Dermis blood vessel endothelial cell (primary cell): ENCODE measurements around the gene DNAJB14. TPM values are rescaled to one million over a fixed set of nuclear protein-coding genes. Genes with fewer than 3 reads are reported as not detected.
"Not testable (repeated sequence)": the region's sequence is repeated elsewhere in the genome, so short reads cannot be mapped to it uniquely, and the experiment has no call there.

Experiments
- DNase-seq: peaks from one replicate; pipeline ENCODE4 v3.0.0; 2010
- total RNA-seq: library from RNA; depleted of rRNA; stranded (reverse); fragments of >200 nt; gene quantifications from 2 replicates; pipeline ENCODE4 v1.2.3, GENCODE V29; 2014

Gene DNAJB14
- 59.3 and 79.0 TPM in 2 replicates for total RNA-seq

- DNase-seq: peak; percentile 81
Observed at GRCh38 chr4:99946356-99947189, at the start of gene DNAJB14. TSS of gene DNAJB14 (minus strand) at chr4:99946618. CDS start at chr4:99946571, 47 bp downstream.

- no peak for DNase-seq
Observed at GRCh38 chr4:99991741-99992140, 45.3 kb upstream of the DNAJB14 start.

- DNase-seq: no peak
Observed at GRCh38 chr4:99987681-99988080, 41.3 kb upstream of the DNAJB14 start.

GRCh38 chr4:99986792-99987191 is 40.4 kb upstream of the DNAJB14 start:
- no peak for DNase-seq

- DNase-seq: no peak
Observed at GRCh38 chr4:99983289-99983943, 37.0 kb upstream of the DNAJB14 start.

- DNase-seq: no peak
Observed at GRCh38 chr4:99979872-99980271, 33.5 kb upstream of the DNAJB14 start.

GRCh38 chr4:99971453-99972111 is 25.2 kb upstream of the DNAJB14 start:
- DNase-seq: no peak

- DNase-seq: no peak
Observed at GRCh38 chr4:99968330-99968729, 21.9 kb upstream of the DNAJB14 start.

- DNase-seq: no peak
Observed at GRCh38 chr4:99966692-99967091, 20.3 kb upstream of the DNAJB14 start.

- DNase-seq: no peak
Observed at GRCh38 chr4:99965674-99966350, 19.4 kb upstream of the DNAJB14 start.

GRCh38 chr4:99965173-99965572 is 18.8 kb upstream of the DNAJB14 start:
- no peak for DNase-seq

- DNase-seq: no peak
Observed at GRCh38 chr4:99961711-99962110, 15.3 kb upstream of the DNAJB14 start.

GRCh38 chr4:99960648-99961047 is 14.2 kb upstream of the DNAJB14 start:
- DNase-seq: no peak

GRCh38 chr4:99958207-99958606 is 11.8 kb upstream of the DNAJB14 start:
- not testable (repeated sequence) for DNase-seq

- DNase-seq: no peak
Observed at GRCh38 chr4:99950913-99951254, 4.5 kb upstream of the DNAJB14 start.

- DNase-seq: peak; percentile 99
Observed at GRCh38 chr4:99949999-99950912, 3.8 kb upstream of the DNAJB14 start, which contains the start of gene H2AZ1. TSS of gene H2AZ1 (minus strand) at chr4:99950275. CDS start at chr4:99950170, 105 bp downstream.

- peak; percentile 93 for DNase-seq
Observed at GRCh38 chr4:99949034-99949998, 2.9 kb upstream of the DNAJB14 start.

GRCh38 chr4:99947608-99948007 is 1.2 kb upstream of the DNAJB14 start:
- no peak for DNase-seq

- no peak for DNase-seq
Observed at GRCh38 chr4:99947190-99947578, 766 bp upstream of the DNAJB14 start.

- DNase-seq: peak; percentile 45
Observed at GRCh38 chr4:99945718-99946355, 581 bp downstream of the DNAJB14 start.
